ENCODE results near the gene TMEM132C. TPM values are rescaled to one million over a fixed set of nuclear protein-coding genes. Genes with fewer than 3 reads are reported as not detected.

Gene TMEM132C
- total and polyA plus RNA-seq, 12 donors, result 0.79 to 2.9 (median 1.7) TPM

DNA sequence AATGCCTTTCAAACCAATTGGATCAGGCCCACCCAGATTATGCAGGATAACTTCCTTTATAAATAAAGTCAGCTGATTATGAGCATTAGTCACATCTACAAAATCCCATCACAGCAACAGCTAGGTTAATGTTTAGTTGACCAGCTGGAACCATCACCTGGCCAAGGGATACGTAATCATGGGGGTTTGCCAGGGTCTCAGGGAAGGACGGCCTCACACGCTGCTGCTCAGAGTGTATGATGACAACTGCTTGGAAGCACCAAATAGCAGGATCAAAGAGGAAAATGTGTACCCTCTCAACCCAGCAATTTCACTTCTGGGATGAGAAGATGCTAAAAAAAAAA is 394.2 kb downstream of the TMEM132C start:
- DNase-seq (no peak), ATAC-seq (no peak)
- H3K4me1 ChIP-seq, result no peaks in the 10 kb centered on the region
- H3K27me3 ChIP-seq, result peaks cover 0 to 14% (median 0%) of the 10 kb centered on the region in 7 donors
- peaks cover 0 to 5% (median 0%) of the 10 kb centered on the region in 11 donors for H3K9me3 ChIP-seq
- intact Hi-C loops (cut with DNase I), result no loop called here
- no peak overlapping the region for H3K4me3 ChIP-seq
- 53 to 61% methylated on average over 3 of the region's 3 CpGs for WGBS, 2 donors
- no peaks in the 10 kb centered on the region for H3K36me3 ChIP-seq
- H3K27ac ChIP-seq, result no peak overlapping the region
- TF ChIP-seq CTCF (IDR thresholded peaks at IDR 0.05), result no peak

DNA sequence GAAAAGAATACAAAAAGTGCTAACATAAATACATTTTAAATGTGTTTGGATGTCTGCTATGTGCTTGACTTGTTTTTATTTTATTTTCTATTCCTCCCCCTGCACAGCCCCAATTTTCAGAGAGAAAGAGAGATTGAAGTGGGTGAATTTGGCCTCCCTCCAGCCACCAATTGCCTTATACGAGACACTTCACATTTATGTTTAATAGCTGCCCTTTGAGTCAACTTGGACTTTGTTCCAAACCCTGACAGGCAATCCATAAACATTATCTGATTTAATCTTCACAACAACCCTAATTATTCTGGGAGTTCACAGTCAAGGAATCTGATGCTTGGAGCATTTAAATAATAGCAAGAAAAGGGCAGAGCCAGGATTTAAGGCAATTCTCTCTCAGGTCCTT is 395.1 kb downstream of the TMEM132C start:
- ATAC-seq (no peak), DNase-seq (no peak)
- no peaks in the 10 kb centered on the region for H3K4me1 ChIP-seq
- intact Hi-C loops (cut with DNase I), result no loop called here
- H3K27ac ChIP-seq, result no peak overlapping the region
- H3K9me3 ChIP-seq, result peaks cover 0 to 9% (median 0%) of the 10 kb centered on the region in 11 donors
- TF ChIP-seq CTCF (IDR thresholded peaks at IDR 0.05), result no peak
- WGBS, 2 donors, result 44 to 64% methylated on average over 1 of the region's 1 CpG
- H3K27me3 ChIP-seq, result peaks cover 0 to 14% (median 0%) of the 10 kb centered on the region in 7 donors
- no peak overlapping the region for H3K4me3 ChIP-seq
- H3K36me3 ChIP-seq, result no peaks in the 10 kb centered on the region

GRCh38 chr12:128664501-128664900 is 397.5 kb downstream of the TMEM132C start:
- Histone ChIP-seq H3K27me3 (peaks cover 0 to 12% (median 0%) of the 10 kb centered on the region in 7 donors), H3K4me3 (no peak overlapping the region), H3K27ac (no peak overlapping the region), H3K36me3 (no peaks in the 10 kb centered on the region), H3K4me1 (no peaks in the 10 kb centered on the region), H3K9me3 (peaks cover 0 to 18% (median 0%) of the 10 kb centered on the region in 11 donors)
- no peak for TF ChIP-seq CTCF (IDR thresholded peaks at IDR 0.05)
- 82 to 83% methylated on average over 9 of the region's 9 CpGs for WGBS, 2 donors
- ATAC-seq (no peak), DNase-seq (no peak)
- intact Hi-C loops (cut with DNase I), result no loop called here

- no peaks in the 10 kb centered on the region for H3K36me3 ChIP-seq
- H3K27ac ChIP-seq, result no peak overlapping the region
- TF ChIP-seq CTCF (IDR thresholded peaks at IDR 0.05), result no peak
- no peaks in the 10 kb centered on the region for H3K4me1 ChIP-seq
- 76 to 87% methylated on average over 7 of the region's 7 CpGs for WGBS, 2 donors
- intact Hi-C loops (cut with DNase I), result no loop called here
- H3K27me3 ChIP-seq, result no peaks in the 10 kb centered on the region
- ATAC-seq, result no peak
- peaks cover 0 to 27% (median 0%) of the 10 kb centered on the region in 11 donors for H3K9me3 ChIP-seq
- H3K4me3 ChIP-seq, result no peak overlapping the region
- DNase-seq, result no peak
Observed at GRCh38 chr12:128667193-128667592, 400.2 kb downstream of the TMEM132C start.

Data from heart right ventricle (tissue), 16 donors.